Measurements from ENCODE around the gene GATAD2A. TPM values are rescaled to one million over a fixed set of nuclear protein-coding genes. Genes with fewer than 3 reads are reported as not detected.

GATAD2A gene
- total RNA-seq, 1 donor from 2014 or later: 29.7 TPM

GRCh38 chr19:19548915-19549759, 143.7 kb downstream of the GATAD2A start:
- intact Hi-C loops (cut with micrococcal nuclease): no loop called here
- DNase-seq (no peak), ATAC-seq (no peak)

GRCh38 chr19:19549804-19550464, 144.5 kb downstream of the GATAD2A start:
- intact Hi-C loops (cut with micrococcal nuclease): no loop called here
- ATAC-seq (no peak), DNase-seq (no peak)

GRCh38 chr19:19550485-19550929, 145.0 kb downstream of the GATAD2A start:
- DNase-seq: no peak
- ATAC-seq: no peak
- intact Hi-C loops (cut with micrococcal nuclease): no loop called here

- no peak for DNase-seq
- intact Hi-C loops (cut with micrococcal nuclease): no loop called here
- no peak for ATAC-seq
Observed at GRCh38 chr19:19550972-19551852, 145.7 kb downstream of the GATAD2A start.

GRCh38 chr19:19551853-19552192, 146.3 kb downstream of the GATAD2A start:
- DNase-seq: no peak
- no peak for ATAC-seq
- intact Hi-C loops (cut with micrococcal nuclease): no loop called here

GRCh38 chr19:19552798-19553197, 147.3 kb downstream of the GATAD2A start:
- ATAC-seq (no peak), DNase-seq (no peak)
- intact Hi-C loops (cut with micrococcal nuclease): no loop called here

GRCh38 chr19:19553670-19554069, 148.2 kb downstream of the GATAD2A start:
- intact Hi-C loops (cut with micrococcal nuclease): no loop called here
- ATAC-seq: no peak
- no peak for DNase-seq

GRCh38 chr19:19554074-19555023, 148.9 kb downstream of the GATAD2A start:
- intact Hi-C loops (cut with micrococcal nuclease): no loop called here
- peak; percentile 70 for ATAC-seq
- peak; percentile 70 for DNase-seq

GRCh38 chr19:19558055-19558454, 152.6 kb downstream of the GATAD2A start:
- DNase-seq (no peak), ATAC-seq (no peak)
- intact Hi-C loops (cut with micrococcal nuclease): no loop called here

Small RNA genes lying within 50 kb of the gene (microRNA-seq; reads per million reads assigned to microRNA genes)
- not detected for gene MIR640 (ENCODE audit: borderline number of aligned reads)

Other genes starting within 250 kb of the GATAD2A start
- gene MEF2B, start 235.4 kb upstream of the GATAD2A start, total RNA-seq: not detected
- gene BORCS8, start 213.5 kb upstream of the GATAD2A start, total RNA-seq: 16.4 TPM
- 38.4 TPM for gene RFXANK, start 213.4 kb upstream of the GATAD2A start, total RNA-seq
- gene NR2C2AP, start 202.3 kb upstream of the GATAD2A start, total RNA-seq: 5.5 TPM
- not detected for gene NCAN, start 193.7 kb upstream of the GATAD2A start, total RNA-seq
- 0.30 TPM for gene TM6SF2, start 132.4 kb upstream of the GATAD2A start, total RNA-seq
- gene SUGP1, start 85.2 kb upstream of the GATAD2A start, total RNA-seq: 46.0 TPM
- gene MAU2, start 84.8 kb upstream of the GATAD2A start, total RNA-seq: 31.4 TPM
- 0.67 TPM for gene TSSK6, start 109.9 kb downstream of the GATAD2A start, total RNA-seq
- gene NDUFA13, start 110.5 kb downstream of the GATAD2A start, total RNA-seq: 1,297 TPM
- 9.4 TPM for gene YJEFN3, start 123.2 kb downstream of the GATAD2A start, total RNA-seq
- gene CILP2, start 132.6 kb downstream of the GATAD2A start, total RNA-seq: 0.50 TPM
- 0.42 TPM for gene PBX4, start 213.0 kb downstream of the GATAD2A start, total RNA-seq
- gene LPAR2, start 222.5 kb downstream of the GATAD2A start, total RNA-seq: 1.6 TPM
- gene GMIP, start 238.0 kb downstream of the GATAD2A start, total RNA-seq: 4.2 TPM